SU-DHL-6 (cell line): ENCODE measurements around the gene SH3BP5L.
"Not testable (repeated sequence)": the region's sequence is repeated elsewhere in the genome, so short reads cannot be mapped to it uniquely, and the experiment has no call there.

ENCODE experiments used
- CTCF ChIP-seq: fragments of 200-600 bp; sonication (generic); IDR thresholded peaks from one replicate; pipeline ENCODE4 v1.5.1; 2017; ENCODE audit warnings: antibody characterized with exemption, mild to moderate bottlenecking, low read length, moderate library complexity; ENCODE audit not compliant: insufficient read depth, poor library complexity, severe bottlenecking
- EZH2phosphoT487 ChIP-seq: fragments of 200-600 bp; sonication (generic), shearing (Covaris generic); conservative IDR thresholded peaks from 2 replicates; pipeline ENCODE4 v1.6.1; 2018; ENCODE audit warnings: mild to moderate bottlenecking, antibody characterized with exemption, low read length, moderate library complexity, mixed read lengths

- TF ChIP-seq CTCF, EZH2phosphoT487: not testable (repeated sequence)
Measured at GRCh38 chr1:248794663-248795062, 31.1 kb downstream of the SH3BP5L start.
